ENCODE measurements around the gene SNED1. TPM values are rescaled to one million over a fixed set of nuclear protein-coding genes. Genes with fewer than 3 reads are reported as not detected.

Gene SNED1
- total RNA-seq, 1 donor from 2014 or later, result 148 TPM

DNA sequence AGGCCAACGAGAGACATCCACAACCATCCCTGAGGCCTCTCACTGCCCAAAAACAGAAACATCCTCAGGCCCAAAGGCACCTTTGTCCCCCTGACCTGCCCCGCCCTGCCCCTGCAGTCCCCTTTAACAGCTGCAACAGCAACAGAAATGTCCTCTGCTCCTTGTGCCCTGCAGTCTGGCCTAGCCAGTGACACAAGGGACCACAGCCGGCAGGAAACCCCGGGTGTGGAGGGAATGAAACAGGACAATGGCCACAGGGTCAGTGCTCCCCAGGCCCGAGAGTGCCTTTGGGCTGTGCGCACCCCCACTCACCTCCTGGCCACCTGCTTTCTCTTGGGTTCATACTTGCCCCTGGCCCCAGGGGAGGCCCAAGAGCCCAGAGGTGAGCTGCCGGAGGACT lies 35.6 kb downstream of the SNED1 start:
- no peak for DNase-seq (ENCODE audit: low spot score)
- intact Hi-C loops (cut with DNase I), result no loop called here
- no peak for ATAC-seq

DNA sequence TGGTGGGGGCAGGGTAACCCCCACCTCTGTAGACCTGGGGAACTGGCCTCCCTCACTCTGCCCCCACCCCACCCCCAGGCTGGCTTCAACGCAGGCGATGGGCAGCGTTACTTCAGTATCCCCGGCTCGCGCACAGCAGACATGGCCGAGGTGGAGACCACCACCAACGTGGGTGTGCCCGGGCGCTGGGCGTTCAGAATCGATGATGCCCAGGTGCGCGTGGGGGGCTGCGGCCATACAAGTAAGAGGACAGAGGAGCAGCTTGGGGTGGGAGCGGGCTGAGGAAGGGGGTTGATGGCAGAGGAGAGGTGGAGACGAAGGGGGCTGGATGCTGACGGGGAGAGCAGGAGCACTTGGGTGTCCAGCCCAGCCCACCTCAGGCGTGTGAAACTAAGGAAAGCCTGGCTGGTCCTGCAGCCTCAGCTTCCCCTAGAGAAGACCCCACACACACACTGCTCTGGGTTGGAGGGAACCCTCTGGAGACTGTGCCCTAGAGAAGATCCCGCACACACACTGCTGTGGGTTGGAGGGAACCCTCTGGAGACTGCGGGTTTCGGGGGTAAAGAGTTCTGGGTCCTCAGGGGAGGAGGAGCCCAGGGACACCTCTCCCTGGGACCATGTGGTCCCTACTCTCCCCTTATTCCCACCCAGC lies 36.2 kb downstream of the SNED1 start:
- DNase-seq (ENCODE audit: low spot score), result no peak
- intact Hi-C loops (cut with DNase I), result no loop called here
- peak; percentile 3 for ATAC-seq

GRCh38 chr2:241035142-241035817 lies 36.9 kb downstream of the SNED1 start:
- ATAC-seq (peak; percentile 6), DNase-seq (ENCODE audit: low spot score) (no peak)
- intact Hi-C loops (cut with DNase I), result no loop called here

DNA sequence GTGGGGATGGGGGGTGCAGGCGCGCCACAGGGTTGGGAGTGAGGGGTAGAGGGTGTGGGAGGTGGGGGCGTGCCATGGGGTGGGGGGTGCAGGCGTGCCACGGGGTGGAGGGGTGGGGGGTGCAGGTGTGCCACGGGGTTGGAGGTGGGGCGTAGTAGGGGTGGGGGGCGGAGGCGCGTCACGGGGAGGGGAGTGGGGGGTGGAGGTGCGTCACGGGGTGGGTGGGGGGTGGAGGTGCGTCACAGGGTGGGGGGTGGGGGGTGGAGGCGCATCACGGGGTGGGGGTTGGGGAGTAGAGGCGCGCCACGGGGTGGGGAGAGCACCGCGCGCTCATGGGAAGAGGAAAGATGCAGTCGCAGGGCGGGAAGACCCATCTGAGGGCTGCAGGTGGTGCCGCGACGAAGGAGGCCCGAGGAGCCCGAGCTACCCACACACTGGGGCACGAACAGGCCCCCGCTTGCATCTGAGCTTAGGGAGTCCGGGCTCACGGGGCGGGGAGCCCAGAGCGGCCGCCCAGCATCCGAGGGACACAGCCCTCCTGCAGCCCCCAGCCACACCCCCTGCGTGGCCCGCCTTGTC lies 37.5 kb downstream of the SNED1 start:
- no peak for DNase-seq (ENCODE audit: low spot score)
- intact Hi-C loops (cut with DNase I), result no loop called here
- ATAC-seq, result peak; percentile 2

GRCh38 chr2:241036397-241036963 lies 38.1 kb downstream of the SNED1 start:
- intact Hi-C loops (cut with DNase I), result no loop called here
- no peak for DNase-seq (ENCODE audit: low spot score)
- ATAC-seq, result peak; percentile 20

GRCh38 chr2:241036964-241037421 lies 38.6 kb downstream of the SNED1 start:
- DNase-seq (ENCODE audit: low spot score), result no peak
- intact Hi-C loops (cut with DNase I), result no loop called here
- ATAC-seq, result no peak

DNA sequence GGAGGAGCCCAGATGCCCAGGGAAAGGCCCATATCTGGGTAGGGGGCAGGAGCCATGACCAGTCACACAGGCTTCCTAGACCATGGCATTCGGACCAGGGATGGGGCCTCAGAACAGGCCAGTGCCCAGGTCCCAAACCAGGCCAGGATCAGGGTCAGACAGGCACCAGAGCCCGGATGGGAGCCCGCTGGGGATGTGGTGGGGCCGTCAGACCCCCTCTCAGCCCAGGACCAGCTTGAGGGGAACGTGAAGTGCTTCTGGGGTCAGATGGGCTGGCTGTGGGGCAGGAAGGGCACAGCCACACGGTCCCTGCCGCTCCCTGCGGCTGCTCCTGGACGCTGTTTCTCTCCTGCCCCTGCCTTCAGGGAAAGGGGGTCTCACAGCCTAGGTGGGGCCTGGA lies 39.1 kb downstream of the SNED1 start:
- DNase-seq (ENCODE audit: low spot score) (no peak), ATAC-seq (no peak)
- intact Hi-C loops (cut with DNase I), result no loop called here

DNA sequence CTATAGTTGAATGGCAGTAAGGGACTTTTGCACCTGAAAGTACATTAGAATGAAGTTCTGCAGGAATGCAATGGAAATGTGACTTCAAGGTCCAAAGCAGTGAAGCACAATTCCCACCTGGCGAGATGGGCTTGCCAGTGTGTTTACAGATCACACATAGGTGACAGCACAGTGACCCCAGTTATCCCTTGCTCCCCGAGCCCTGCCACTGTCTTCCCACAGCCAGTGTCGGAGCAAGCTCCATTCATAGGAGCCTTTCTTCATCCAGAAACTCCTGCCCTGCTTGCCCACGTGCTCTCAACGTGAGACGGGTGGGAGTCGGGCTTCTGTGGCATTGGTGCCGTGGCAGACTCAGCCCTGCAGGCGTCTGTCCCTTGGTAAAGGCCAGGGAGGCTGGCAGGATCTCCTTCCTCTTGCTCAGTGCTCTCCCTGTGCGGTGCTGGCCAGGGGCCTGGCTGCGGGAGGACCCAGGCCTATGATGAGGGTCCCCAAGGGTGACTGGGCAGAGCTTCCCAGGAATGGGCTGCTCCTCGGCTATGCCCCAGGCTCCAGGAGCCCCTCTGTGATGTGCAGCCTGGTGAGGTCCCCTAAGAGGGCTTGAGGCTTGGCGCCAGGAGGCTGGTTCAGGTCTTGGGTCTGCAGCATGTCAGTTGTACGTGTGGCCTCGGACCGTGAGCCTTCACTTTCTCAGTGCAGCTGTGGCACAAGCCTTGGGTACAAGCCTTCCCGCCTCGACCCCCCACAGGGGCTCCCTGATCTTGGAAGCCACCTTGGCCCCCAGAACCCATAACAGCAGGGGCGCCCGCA lies 40.2 kb downstream of the SNED1 start:
- ATAC-seq, result no peak
- intact Hi-C loops (cut with DNase I), result no loop called here
- no peak for DNase-seq (ENCODE audit: low spot score)

DNA sequence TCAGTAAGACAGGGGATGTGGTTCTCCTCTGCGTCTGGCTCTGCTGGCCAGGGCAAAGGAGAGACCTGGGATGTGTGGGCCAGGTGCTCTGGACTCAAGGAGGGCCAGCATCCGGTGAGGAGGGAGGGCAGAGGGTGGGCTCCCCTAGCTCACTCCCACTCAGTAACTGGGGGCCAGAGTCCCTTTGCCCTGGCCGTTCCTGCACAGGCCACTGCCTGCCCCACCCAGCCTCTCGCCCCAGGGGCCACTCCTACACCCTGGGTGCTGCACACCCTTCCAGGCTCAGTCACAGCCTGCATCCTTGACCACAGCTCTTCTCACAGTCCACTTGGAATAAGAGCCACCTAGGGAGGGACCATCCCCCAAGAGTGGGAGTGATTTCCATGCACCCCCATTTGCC lies 41.0 kb downstream of the SNED1 start:
- DNase-seq (ENCODE audit: low spot score), result no peak
- no peak for ATAC-seq
- intact Hi-C loops (cut with DNase I), result no loop called here

DNA sequence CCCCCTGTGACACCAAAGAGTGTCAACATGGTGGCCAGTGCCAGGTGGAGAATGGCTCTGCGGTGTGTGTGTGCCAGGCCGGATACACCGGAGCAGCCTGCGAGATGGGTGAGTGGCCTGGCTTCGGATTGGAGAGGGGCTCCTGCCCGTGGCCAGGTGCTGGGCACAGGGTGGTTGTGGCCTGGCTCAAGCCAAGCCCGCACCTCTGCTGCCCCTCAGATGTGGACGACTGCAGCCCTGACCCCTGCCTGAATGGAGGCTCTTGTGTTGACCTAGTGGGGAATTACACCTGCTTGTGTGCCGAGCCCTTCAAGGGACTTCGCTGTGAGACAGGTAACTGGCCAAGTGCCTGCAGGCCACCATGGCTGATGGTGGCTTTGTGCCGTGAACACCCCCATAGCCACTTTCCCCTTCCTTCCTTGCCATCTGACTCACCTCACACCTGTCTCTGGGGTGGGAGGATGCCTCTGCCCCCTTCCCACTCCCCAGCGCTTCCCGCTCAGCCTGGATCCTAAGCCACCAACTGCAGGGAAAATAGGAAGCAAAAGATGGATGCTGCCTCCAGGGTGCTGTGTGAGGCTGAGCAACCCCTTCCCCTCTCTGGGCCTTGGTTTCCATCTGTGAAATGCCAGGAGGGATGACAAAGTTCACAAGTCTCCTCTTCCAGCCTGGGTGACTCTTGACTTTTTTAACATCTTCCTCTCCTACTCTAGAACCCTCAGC lies 41.8 kb downstream of the SNED1 start:
- intact Hi-C loops (cut with DNase I), result no loop called here

DNA sequence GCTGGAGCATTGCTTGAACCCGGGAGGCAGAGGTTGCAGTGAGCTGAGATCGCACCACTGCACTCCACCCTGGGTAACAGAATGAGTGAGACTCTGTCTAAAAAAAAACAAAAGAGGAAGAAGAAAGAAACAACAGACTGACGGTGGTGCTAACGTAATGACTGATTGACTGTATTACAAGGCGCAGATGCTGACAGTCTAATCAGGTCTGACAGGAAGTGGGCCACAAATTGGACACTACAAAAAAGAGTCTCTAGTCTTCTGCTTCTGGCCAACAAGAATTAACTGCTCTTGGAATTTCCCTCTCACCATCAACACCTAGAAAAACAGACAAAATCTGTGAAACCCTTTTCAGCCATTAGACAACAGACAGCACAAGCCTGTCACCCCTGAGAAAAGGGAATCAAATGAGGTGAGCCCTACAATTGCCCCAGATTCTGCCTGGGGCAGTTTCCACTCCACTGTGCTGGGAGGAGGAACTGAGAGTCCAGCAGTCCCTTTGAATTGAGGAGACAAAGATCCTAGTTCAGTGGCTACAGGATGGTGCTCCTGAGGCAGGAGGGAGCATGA lies 43.3 kb downstream of the SNED1 start:
- ATAC-seq (no peak), DNase-seq (ENCODE audit: low spot score) (no peak)
- intact Hi-C loops (cut with DNase I), result no loop called here

More for the DNA sequence above, 41.8 kb downstream of the SNED1 start:
- no peak for DNase-seq (ENCODE audit: low spot score)
- ATAC-seq, result no peak

DNA sequence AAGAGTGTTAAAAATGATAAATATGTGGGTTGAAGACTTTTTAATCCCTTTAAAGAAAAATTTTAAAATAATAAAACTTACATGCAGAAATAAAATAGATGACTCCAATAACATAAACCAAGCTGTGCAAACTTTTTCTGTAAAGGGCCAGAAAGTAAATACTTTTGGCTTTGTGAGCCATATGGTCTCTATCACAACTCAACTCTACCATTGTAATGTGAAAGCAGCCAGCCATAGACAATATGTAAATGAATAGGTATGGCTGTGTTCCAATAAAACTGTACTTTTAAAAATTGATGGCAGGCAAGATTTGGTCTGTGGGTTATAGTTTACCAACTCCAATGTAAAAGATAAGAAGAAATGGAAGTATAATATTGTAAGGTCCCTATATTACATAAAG lies 45.2 kb downstream of the SNED1 start:
- intact Hi-C loops (cut with DNase I), result no loop called here
- DNase-seq (ENCODE audit: low spot score), result no peak
- ATAC-seq, result no peak

- DNase-seq (ENCODE audit: low spot score) (no peak), ATAC-seq (no peak)
- intact Hi-C loops (cut with DNase I), result no loop called here
Observed at GRCh38 chr2:241047253-241048010, 49.0 kb downstream of the SNED1 start.

DNA sequence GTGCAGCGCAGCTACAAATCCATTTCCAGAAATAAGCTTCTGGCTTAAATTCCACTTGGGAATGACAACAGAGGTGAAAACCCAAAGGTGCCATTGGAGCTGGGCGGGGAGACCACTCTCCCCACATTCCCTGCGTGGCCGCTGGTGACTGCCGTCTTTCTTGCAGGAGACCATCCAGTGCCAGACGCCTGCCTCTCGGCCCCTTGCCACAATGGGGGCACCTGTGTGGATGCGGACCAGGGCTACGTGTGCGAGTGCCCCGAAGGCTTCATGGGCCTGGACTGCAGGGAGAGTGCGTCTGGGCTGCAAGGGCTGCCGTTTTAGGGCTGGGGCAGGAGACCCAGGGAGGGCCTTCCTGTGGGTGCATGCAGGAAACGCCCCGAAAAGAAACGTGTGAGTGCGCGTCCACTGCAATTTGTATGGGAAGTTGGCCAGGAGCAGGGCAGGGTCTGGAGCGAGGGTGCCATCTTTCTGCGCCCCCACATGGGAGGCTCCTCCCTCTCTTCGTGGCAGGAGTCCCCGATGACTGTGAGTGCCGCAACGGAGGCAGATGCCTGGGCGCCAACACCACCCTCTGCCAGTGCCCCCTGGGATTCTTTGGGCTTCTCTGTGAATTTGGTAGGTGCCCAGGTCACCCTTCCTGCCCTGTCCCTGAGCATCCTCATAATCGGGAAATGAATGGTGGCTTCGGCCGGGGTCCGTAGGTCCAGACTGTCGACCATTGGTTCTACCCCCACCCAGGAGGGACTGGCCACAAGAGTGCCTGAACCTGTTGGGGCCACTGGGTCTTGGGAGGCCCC lies 49.9 kb downstream of the SNED1 start:
- intact Hi-C loops (cut with DNase I), result no loop called here
- ATAC-seq, result no peak

GRCh38 chr2:241048949-241049343 lies 50.5 kb downstream of the SNED1 start:
- intact Hi-C loops (cut with DNase I), result no loop called here
- DNase-seq (ENCODE audit: low spot score) (no peak), ATAC-seq (no peak)

More for the DNA sequence above, 49.9 kb downstream of the SNED1 start:
- peak; percentile 55 for DNase-seq (ENCODE audit: low spot score)

- intact Hi-C loops (cut with DNase I), result no loop called here
- ATAC-seq (no peak), DNase-seq (ENCODE audit: low spot score) (peak; percentile 52)
Observed at GRCh38 chr2:241049739-241050623, 51.6 kb downstream of the SNED1 start.
